ENCODE data around the gene ASB18.
"Not testable (repeated sequence)": the region's sequence is repeated elsewhere in the genome, so short reads cannot be mapped to it uniquely, and the experiment has no call there.

The ASB18 gene

DNA sequence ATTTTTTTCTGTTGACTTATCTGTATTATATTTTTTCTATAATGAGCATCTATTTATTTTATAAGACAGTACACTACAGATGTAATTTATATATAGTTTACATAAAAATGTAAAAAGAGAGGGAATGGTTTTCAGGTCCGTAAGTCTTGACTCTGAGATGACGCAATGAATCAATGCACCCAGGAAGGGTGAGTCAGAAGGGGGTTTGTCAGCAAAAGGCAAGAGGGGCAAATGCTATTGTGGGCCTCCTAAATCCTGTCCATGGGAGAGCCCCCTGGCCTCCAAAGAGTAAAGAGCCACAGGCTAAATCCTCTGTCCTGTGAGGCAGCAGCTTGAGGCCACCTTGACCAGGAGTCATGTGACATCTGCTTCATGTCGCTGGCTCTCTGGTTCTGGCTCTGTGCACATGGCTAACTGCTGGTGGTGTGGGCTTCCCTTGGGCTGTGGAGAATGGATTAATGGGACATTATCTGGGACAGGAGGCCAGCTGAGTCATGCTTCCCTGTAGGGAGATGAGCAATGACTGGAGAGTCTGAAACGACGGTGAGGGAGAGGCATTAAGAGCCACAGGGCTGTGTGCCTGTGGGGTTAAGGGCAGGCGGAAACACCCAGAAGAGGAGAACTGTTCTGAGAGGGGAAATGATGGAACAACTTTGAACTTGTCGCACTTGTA lies 22.8 kb upstream of the ASB18 start:
- DNase-seq (ENCODE audit: low read depth in 2 of 2): no peak

DNA sequence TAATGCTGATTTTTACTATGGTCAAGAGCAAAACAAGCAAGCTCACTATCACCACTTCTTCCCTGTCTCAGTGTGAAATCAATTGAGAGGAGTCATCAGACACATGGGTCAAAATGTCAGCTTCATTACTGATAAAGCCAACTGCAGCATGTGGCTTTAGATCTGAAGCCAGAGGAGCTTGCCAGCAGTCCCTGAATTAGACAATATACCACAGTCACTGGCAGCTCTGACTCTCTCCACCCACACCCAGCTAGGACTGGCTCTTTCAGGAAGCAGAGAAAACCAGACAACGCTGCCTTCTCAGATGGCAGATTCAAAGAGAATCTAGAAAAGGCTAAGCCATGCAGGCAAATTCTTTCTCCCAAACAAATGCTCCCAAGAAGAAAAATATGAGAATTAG lies 20.0 kb upstream of the ASB18 start:
- no peak for DNase-seq (ENCODE audit: low read depth in 2 of 2)

DNA sequence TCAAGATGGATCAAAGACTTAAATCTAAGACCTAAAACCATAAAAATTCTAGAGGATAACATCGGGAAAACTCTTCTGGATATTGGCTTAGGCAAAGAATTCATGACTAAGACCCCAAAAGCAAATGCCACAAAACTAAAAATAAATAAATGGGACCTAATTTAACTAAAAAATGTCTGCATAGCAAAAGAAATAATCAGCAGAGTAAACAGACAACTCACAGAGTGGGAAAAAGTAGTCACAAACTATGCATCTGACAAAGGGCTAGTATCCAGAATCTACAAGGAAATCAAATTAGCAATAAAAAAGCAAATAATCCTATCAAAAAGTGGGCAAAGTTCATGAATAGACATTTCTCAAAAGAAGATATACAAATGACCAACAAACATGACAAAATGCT lies 18.2 kb upstream of the ASB18 start:
- DNase-seq (ENCODE audit: low read depth in 2 of 2): no peak

DNA sequence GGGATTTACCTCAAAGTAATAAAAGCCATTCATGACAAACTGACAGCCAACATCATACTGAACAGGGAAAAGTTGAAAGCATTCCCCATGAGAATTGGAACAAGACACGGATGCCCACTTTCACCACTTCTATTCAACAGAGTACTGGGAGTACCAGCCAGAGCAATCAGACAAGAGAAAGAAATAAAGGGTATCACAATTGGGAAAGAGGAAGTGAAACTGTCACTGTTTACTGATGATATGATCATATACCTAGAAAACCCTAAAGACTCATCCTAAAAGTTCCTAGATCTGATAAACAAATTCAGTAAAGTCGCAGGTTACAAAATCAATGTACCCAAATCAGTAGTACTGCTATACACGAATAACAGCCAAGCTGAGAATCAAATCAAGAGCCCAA lies 17.2 kb upstream of the ASB18 start:
- DNase-seq (ENCODE audit: low read depth in 2 of 2): no peak

DNA sequence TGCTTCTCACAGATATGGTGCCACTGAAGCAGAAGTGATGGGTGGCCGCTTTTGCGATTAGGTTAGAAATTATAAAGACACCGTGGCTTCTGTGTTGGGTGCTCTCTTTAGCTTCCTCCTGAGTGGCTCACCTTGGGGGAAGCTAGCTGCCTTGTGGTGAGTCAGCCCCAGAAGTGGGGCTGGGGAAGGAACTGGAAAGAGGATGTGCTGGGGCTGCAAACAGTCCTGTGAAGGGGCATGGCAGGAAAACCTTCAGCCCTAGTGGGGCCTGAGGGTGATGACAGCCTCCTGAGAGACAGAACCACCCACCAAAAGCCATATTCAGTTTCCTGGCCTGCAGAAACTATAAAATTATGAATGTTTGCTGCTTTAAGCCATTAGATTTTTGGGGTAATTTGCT lies 8.9 kb upstream of the ASB18 start:
- no peak for DNase-seq (ENCODE audit: low read depth in 2 of 2)

DNA sequence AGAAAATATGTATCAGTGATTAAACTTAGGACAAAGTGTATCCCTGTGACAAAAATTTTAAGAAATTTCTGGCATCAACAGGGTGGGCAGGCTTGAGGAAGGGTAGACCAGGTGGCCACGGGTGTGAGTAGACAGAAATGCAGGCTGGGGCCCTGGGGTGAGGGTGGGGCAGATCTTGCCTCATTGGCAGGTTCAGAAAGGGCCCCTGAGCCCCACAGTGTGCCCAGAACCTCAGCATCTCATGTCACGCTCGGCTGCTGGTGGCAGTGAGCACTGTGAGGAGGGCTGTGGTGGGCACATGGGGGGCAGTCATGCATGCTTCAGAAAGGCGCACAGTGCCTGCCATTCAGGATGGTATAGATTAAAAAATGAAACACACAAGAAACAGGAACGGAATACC lies 7.6 kb upstream of the ASB18 start:
- no peak for DNase-seq (ENCODE audit: low read depth in 2 of 2)

DNA sequence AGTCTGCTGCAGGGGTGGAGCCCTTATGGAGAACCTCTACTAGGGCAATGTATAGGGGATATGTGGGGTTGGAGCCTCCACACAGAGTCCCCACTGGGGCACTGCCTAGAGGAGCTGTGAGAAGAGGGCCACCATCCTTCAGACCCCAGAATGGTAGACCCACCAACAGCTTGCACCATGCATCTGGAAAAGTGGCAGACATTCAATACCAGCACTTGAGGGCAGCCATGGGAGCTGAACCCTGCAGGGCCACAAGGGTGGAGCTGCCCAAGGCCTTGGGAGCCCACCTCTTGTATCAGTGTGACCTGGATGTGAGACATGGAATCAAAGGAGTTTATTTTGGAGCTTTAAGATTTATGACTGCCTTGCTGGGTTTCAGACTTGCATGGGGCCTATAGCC lies 5.7 kb upstream of the ASB18 start:
- not testable (repeated sequence) for DNase-seq (ENCODE audit: low read depth in 2 of 2)

DNA sequence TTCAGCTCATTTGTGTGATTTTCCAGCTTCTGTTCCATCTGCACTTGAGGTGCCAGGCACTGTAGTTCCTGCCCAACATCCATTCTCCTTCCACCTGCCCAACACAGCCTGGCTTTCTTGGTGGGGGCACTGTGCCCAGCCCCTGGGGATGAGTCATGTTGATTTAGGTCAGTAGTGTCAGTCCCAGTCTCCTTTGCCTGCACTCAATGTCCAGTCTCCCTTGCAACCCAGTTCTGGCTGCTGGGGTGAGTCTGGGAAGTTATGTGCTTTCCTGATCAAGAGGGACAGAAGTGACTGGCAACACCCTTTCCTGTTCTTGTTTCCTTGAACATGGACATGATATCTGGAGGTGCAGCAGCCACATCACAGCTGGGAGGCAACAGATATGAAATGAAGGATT lies 1.5 kb upstream of the ASB18 start:
- no peak for DNase-seq (ENCODE audit: low read depth in 2 of 2)

DNA sequence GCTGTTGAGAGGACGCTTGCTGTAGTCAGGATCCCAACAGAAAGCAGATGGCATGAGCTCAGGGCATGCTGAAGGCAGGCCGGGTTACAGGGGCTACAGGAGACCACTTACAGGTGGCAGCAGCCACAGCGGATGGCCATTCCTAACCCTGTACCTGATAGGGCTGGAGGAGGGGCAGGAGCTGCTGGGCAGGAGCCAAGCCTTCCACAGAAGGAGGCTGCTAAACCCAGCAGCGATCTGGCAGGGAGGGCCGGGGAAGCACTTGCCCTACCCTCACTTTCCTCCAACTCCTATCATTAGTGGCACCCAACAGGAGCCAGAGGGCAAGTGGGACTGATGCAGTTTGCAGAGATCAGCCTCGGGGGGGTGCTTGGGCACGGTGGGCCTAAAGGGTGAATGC lies 2.0 kb downstream of the ASB18 start:
- no peak for DNase-seq (ENCODE audit: low read depth in 2 of 2)

DNA sequence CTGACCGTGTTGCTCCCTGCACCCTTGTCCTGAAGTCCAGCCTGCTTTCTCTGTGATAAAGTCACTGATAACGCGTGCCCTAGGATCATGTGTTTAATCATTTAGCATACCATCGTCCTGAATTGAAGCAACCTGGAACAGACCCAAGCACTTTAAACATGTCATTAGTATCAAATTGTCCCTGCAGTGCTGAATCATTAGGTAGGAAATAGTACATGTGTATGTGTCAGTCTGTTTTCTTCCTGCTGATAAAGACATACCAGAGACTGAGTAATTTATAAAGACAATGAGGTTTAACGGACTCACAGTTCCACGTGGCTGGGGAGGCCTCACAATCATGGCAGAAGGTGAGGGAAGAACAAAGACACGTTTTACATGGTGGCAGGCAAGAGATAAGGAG lies 2.8 kb downstream of the ASB18 start:
- DNase-seq (ENCODE audit: low read depth in 2 of 2): no peak

DNA sequence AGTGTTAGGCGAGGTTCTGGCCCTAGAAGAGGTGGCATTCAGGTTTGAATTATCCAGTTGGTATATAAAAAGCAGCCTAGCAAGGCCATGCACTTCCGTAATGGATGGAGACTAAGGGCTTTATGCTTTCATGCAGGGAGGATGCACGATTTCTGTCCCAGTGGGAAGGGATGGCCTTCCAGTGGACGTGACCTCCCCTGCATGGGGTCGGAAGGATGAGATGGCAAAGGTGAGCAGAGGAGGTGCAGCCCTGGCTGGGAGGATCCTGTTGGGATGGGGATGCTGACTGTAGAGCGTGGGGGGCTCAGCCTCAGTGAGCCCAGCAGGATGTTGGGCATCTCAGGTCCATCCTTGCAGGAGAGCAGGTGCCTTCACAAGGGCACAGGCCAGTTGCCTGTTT lies 4.8 kb downstream of the ASB18 start:
- no peak for DNase-seq (ENCODE audit: low read depth in 2 of 2)

DNA sequence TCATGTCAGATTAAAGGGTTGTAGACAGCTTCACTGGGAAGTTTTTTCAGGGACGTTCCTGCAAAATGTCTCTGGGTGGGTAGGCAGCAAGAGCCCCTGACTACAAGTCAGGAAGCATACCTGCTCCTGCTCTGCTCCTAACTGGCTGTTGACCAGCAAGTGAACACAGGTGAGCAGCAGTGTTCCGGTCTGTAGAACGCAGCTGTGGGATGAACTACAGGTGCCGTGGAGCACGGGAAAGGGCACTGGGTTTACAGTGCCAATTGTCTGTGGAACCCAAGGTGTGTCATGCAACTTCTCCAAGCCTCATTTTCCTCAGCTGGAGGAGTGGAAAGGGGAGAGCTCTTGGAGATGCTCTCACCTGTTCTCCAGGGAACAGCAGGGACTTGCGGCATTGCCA lies 6.6 kb downstream of the ASB18 start:
- DNase-seq (ENCODE audit: low read depth in 2 of 2): no peak

DNA sequence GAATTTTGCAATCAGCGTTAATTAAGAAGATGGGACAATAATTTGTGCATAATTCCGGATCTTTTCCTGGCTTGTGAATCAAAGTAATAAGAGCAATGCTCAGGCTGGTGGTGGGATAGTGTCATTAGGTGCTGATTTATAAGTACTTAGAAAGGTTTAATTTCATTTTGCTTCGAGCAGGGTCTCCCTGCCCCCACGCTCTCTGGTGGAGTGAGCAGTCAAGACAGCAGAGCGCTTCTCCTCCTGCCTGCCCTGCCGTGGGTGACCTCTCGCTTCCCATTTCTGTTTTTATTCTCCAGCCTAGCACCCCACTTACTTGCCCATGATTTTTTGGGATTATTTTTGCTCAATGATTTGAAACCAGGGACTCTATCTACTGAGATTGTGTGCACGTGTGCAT lies 7.1 kb downstream of the ASB18 start:
- DNase-seq (ENCODE audit: low read depth in 2 of 2): no peak

DNA sequence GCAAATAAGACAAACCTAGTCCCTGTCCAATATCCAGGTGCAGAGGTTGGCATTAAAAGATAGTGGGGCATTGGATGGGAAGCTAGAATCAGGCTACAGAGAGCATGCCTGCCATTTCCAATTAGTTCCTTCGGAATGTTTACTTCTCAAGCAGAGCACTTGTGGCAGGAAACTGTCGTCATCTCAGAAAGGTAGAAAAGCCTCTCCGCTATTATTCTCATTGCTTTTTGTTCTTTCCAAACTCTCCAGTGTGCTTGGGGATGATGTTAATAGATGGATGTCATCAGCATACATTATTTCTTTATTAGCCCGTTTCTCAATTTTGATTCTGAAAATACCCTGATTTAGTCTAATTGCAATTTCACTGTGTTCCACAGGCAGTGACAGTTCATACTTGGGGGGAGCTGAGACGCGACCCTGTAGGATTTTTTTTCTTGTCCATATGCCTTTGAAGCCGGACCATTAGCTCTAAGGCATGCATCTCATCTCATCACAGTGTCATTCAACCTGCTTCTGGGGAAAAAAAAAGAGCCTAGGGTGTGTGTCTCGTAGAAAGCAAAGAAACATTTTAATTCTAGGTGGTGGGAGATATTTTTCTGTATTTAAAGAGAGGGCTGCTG lies 7.7 kb downstream of the ASB18 start:
- no peak for DNase-seq (ENCODE audit: low read depth in 2 of 2)

DNA sequence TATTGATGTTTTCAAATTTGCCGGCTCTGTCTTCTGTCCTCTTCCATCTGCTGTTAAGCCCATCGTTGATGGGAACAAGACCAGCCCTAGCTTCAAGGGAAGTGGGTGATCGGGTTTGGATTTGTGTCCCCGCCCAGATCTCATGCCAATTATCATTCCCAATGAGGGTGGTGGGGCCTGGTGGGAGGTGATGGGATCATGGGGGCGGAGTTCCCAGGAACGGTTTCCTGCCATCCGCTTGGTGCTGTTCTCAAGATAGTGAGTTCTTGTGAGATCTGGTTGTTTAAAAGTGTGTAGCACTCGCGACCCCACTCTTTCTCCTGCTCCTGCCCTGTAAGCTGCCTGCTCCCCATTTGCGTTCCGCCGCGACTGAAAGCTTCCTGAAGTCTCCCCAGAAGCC lies 9.5 kb downstream of the ASB18 start:
- no peak for DNase-seq (ENCODE audit: low read depth in 2 of 2)

DNA sequence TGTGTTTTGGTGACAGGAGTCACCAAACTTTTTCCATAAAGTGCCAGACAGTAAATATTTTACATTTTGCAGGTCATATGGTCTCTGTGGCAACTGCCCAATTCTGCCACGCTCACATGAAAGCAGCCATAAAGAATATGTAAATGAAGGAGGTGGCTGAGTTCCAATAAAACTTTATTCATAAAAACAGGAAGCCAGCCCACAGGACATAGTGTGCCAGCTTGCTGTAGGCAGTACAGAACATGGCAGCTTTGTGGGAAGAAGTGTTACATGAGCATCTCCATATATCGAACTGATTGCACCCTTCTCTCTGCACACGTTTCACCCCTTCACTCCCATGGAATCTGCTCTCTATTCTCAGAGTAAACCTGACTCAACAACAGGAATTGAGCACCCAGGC lies 10.2 kb downstream of the ASB18 start:
- DNase-seq (ENCODE audit: low read depth in 2 of 2): no peak

DNA sequence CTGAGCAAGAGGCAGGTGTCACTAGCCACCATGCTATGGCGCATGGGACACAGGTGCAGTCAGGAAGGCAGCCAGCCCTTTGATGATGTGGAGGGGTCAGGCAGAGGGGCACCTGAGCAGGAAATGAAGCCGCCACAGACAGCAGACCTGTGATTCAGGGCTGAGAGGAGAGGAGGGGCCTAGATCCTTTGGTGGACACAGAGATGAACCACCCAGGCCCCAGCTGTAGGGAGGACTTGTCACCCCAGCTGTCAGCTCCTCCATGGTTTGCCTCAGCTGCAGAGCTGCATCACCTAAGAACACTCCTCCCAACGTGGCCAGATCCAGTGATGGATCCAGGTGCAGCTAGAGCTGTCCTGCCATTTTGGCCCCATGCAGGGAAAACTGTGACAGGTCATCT lies 11.6 kb downstream of the ASB18 start:
- DNase-seq (ENCODE audit: low read depth in 2 of 2): no peak

DNA sequence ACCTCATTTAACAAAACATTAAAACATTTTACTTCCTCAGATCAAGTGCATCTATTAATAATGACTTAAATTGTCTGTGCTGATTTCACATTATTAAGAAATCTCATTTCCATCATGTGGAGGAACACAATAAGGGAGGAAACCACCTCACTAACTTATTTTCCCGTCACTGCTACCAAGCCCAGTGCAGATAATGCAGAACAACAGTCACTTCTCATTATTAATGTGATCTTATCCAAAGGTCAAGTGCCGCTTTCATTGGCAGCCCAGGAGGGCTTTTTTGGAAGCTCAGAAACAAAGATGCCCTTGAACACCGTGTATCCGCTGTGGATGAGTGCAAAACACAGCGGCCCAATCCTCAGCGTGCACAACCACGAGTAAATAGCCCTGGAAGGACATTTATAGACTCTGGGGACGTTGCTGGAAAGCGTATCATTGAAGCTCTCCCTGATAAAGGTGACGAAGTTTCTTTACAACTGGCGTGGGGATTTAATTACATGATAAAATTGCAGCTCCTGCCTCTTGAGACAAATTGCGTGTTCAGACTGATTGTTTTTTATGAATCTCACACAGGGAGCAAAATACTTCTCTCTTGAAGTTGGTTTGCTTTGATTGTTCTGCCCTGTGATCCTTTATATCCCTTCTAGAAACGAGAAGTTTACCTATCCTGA lies 13.2 kb downstream of the ASB18 start:
- no peak for DNase-seq (ENCODE audit: low read depth in 2 of 2)

DNA sequence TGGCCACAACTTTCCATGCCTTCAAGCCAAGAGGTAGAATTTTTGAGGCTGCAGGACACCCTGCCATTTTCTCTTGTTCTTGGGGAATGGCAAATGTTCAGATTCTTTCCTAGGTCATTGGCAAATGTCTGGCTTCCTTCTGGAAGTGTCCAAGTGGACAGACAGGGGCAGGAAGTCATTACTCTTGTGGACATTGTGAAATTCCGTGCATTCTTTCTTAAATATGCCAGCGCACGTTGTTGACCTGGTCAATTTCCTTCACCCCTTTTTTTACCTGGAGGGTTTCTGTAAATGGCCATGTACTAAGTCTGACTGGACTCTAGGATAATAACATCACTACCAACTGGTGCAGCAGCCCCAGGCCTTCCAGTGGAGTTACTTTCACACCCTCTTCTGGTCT lies 13.9 kb downstream of the ASB18 start:
- DNase-seq (ENCODE audit: low read depth in 2 of 2): no peak

DNA sequence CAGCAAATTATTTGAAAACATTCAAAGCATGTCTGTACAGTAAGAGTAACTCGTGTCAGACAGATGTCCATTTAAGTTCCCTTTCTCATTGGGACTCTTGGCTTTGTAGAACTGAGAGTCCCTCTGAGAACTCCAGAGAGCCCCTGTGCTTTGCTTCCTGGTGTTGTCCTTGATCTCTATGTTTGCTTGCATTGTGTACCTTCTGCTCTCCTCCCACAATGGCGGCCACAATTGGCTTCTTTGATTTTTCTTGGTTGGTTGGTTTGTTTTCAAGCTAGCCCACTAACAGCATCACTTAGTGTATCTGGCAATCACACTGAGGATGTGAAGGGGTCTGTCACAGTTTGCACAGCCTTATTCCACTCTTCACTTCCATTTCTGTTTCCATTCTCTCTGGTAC lies 15.1 kb downstream of the ASB18 start:
- no peak for DNase-seq (ENCODE audit: low read depth in 2 of 2)

DNA sequence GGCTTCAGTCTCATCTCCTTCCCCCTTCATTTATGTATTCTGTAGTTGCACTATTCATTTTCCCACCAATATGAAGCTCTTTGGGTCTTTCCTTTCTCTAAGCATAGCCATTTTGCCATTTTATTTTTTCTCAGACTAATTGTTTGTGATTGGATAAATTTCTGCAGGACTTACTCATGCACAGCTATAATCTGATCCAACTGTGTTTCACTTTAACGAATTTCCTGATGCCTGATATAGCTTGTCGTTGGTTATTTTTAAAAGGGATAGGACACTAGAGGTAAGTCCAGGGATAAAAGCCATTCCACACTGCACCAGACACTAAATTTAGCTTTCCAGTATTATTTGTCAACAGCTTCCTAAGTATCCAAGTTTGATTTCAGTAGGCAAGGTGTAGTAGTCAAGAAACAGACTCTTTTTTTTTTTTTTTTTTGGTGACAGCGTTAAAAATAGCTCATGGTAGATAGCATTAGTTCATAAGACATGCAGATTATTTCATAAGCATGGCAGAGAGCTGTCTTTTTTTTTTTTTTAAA lies 17.4 kb downstream of the ASB18 start:
- no peak for DNase-seq (ENCODE audit: low read depth in 2 of 2)

DNA sequence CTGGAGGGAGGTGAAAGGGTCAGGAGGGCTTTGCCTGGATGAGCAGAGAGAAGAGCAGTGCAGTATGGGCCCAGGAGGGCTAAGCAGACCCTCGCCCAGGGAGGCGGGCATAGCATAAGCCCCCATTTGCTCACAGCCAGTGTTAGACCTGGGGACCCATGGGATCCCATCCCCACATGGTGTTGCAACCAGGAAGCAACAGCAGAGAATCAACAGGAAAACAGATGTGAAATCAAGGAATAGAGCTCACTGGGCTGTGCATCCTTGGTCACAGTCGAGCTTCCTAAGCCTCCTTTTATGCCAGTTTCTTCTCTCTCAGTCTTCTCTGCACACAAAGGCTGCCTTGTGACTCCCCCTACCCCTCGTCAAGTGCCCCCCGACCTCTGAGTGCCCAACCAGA lies 19.9 kb downstream of the ASB18 start:
- DNase-seq (ENCODE audit: low read depth in 2 of 2): no peak

DNA sequence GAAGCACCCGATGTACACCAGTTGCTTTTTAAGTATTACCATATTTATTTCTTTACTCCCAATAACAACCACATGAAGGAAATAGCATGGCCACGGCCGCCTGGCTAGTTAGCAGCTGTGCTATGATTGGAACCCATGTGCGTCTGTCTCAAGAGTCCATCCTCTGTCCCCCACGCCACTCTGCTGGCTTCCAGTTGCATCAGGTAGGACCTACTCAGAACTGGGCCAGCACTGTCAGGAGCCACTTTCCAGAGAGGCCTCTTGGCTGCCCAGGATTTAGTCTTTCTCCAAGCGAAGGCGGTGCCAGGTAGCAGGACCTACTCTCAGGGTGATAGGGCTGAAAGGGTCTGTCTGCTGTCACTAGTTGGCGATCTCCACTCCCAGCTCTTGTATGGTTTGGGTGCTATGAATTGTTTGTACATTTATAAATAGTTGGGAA lies 22.1 kb downstream of the ASB18 start:
- no peak for DNase-seq (ENCODE audit: low read depth in 2 of 2)

All from stimulated activated CD8-positive, alpha-beta memory T cell treated with anti-CD3 and anti-CD28 coated beads, Interleukin-15, amount 100 ng/mL, for 4 hours (primary cell).